GM13977 (cell line): ENCODE data around the gene HSBP1L1.

Source experiments
- DNase-seq: peaks from one replicate; pipeline ENCODE4 v3.0.0; 2012; ENCODE audit warnings: low spot score
- in situ Hi-C: fragments of 300-500 bp; cut with MboI; formaldehyde crosslinking; loops from one replicate; pipeline ENCODE4 v1.12.0; 2022; ENCODE audit warnings: low sequenced_read_pairs, low pct_unique_long_range_greater_than_20kb, mixed read lengths, inconsistent platforms; ENCODE audit not compliant: unreplicated experiment
- TF ChIP-seq, protein P1 (sequence below): IDR thresholded peaks from 2 replicates; pipeline ENCODE4 v1.5.1; 2012; ENCODE audit warnings: mild to moderate bottlenecking, control low read depth; ENCODE audit not compliant: insufficient read depth; ENCODE audit errors: extremely low read depth, missing control alignments

HSBP1L1 gene

DNA sequence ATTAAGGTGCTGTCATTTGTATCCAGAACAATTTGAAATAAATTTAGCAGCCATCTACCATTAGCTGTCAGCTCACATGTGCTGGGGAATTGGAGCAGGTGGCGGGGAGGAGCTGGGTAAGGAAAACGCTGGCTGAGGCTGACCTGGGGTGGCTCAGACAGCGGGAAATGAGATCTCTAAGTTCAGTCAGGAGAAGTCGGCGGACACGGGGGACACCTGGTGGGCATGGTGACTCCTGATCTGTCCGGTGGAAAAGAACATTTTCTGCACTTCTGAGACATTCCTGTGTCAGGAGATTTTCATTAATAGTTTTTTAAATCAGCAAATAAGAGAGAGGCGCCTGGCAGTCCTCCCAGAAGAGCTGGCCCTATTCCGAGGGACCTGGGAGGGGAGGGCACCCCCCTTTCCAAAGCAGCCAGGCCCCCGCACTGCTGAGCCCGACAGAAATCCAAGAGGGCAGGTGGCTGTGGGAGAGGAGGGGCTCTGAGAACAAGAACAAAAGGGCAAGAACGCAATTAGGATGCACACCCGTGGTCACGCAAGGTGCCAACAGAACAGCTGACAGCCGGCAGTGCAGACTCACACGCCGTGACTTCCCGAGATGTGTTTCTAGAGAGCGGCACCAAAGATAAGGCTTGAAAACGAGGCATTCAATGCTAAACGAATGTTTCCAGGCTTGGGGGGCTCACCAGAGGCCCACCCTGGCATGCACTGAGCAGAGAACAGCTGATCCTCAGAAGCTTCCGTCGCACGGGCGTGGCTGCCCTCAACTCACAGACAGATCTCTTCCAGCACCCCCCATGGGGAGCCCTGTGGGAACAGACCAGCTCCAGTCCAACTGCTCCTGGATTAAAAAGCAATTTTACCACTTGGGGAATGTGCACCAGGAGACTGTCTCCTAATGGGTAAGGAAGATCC, 39.4 kb upstream of the HSBP1L1 start:
- DNase-seq, result no peak
- in situ Hi-C loops, result no loop called here
- TF ChIP-seq, protein P1, sequence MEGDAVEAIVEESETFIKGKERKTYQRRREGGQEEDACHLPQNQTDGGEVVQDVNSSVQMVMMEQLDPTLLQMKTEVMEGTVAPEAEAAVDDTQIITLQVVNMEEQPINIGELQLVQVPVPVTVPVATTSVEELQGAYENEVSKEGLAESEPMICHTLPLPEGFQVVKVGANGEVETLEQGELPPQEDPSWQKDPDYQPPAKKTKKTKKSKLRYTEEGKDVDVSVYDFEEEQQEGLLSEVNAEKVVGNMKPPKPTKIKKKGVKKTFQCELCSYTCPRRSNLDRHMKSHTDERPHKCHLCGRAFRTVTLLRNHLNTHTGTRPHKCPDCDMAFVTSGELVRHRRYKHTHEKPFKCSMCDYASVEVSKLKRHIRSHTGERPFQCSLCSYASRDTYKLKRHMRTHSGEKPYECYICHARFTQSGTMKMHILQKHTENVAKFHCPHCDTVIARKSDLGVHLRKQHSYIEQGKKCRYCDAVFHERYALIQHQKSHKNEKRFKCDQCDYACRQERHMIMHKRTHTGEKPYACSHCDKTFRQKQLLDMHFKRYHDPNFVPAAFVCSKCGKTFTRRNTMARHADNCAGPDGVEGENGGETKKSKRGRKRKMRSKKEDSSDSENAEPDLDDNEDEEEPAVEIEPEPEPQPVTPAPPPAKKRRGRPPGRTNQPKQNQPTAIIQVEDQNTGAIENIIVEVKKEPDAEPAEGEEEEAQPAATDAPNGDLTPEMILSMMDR, result no peak

DNA sequence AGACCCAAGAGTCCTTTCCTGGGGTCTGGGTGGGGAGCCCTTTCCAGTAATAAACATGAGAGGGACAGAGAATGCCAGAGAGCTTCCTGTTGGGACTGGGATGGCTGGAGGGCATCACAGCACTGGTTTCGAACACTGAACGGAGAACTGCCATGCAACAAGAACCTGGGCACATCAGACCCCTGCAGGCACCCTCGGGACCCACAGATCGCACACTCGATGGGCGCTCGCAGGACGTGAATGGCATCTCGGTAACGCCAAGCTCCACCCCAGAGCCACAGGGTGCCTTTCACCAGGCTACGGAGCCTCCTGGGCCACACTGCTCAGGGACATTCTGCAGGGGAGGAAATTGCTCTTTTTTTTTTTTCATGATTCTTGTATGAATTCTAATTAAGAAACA, 38.1 kb upstream of the HSBP1L1 start:
- TF ChIP-seq, protein P1, result no peak
- DNase-seq, result no peak
- in situ Hi-C loops, result no loop called here

DNA sequence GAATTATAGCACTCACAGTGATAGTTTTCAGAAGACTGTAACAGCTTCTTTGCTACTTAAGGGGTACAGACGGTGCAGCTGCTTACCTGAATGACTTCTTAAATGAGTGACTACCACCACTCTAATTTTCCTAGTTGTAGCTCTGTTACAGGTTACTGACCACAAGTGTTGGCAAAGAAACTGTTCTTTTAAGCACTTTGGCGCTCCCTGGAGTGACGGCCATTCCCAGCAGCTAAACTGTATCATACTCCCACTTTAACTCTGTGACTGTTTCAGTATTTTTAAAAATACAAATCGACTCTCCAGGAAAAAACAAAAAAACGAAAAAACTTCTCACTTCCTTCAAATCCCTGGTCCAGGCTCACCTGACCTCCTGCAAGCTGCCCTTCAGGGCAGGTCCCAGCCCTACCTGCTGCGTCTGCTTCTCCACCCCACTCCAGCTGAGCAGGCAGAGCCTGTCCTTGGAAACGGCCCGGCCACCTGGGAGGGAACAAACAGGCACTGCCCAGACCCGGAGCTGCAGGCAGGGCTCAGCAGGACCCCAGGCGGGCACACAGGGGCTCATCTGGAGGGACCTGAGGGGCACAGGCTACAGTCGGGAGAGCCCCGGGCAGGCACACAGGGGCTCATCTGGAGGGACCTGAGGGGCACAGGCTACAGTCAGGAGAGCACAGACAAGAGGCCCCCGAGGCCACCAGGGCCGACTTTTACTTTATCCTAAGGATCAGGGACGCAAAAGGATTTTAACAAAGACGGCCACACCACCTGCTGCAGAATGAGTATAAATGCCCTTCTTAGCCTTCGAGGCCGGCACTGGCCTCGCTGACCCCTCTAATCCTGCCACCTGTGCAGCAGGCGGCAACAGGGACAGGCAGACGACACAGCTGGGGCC, 37.5 kb upstream of the HSBP1L1 start:
- in situ Hi-C loops, result no loop called here
- TF ChIP-seq, protein P1, result no peak
- DNase-seq, result no peak

DNA sequence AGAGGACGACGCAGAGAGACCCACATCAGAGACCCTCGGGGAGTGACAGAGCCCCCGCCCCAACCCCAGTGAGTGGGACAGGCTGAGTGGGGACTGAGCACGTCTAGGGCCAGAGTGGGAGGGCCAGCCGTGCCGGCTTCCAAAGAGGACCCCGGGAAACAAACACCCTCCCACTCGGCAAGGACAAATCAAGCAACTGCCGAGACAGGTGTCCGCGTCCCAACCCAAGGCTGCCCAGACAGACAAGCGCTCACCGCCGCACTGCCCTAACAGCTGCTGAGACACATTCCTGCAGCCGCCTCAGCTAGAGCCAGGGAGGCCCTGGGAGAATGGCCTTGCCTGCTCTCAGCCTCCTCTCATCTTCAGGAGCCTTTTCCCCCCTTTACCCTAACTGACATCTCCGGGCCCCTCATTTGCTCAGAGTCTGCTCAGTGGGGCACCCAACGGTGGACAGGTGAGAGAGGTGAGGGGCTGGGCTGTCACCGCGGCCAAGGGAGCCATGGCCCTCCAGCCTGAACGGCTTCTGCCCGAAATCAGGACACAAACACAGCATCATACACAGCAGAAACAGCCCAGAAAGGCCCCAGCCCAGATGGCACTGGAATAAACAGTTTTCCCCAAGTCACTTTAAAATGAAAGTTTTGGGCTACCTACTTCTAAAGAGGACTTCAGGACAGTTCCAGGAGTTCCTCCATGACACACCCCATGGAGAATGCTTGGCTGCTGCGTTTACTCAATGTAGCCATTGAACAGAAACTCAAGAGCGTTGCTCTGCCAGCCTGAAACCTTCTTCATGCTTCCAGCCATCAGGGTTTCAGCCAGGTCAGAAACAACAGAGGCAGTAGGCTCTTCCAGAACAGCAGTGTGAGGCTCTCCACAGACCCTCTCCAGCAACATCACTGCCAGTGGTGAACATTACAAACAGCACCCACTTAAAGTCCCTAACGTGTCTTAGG, 36.6 kb upstream of the HSBP1L1 start:
- in situ Hi-C loops, result no loop called here
- TF ChIP-seq, protein P1, result no peak
- DNase-seq, result no peak

DNA sequence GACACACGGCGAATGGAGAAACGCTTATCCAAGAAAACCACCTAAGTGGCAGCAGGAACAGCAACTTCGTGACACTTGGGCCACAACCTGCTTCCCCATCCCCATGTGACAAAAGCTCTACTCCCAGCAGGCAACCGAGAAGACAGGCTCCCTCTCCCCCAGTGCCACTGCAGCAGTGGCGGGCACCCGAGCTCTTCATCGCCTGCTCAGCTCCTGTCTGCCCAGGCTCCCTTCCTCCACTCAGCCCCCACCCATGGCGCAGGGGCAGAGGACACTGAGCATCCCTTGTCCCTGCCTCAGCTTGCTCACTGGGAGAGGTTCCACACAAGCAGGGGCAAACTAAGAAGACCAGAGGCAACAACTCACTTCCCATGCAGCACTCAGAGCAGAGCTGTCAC, 35.9 kb upstream of the HSBP1L1 start:
- TF ChIP-seq, protein P1, result no peak
- no peak for DNase-seq
- in situ Hi-C loops, result no loop called here
